Measurements from ENCODE around the gene NTN1. TPM values are rescaled to one million over a fixed set of nuclear protein-coding genes. Genes with fewer than 3 reads are reported as not detected.

Gene NTN1
- total and polyA plus RNA-seq, 2 of the 4 experiments (the other 2 are of a cell fraction) = under 0.01 to 0.07 TPM

GRCh38 chr17:9242497-9242881 is 221.2 kb downstream of the NTN1 start:
- no CpG with 5 or more reads among the region's 16 CpGs for WGBS, 2 experiments (ENCODE audit: extremely low coverage in 2 of 2, insufficient read length in 1 of 2)
- H4K5ac ChIP-seq (ENCODE audit: low read depth, low read length) = no peak overlapping the region
- H4K8ac ChIP-seq (ENCODE audit: low read depth in 2 of 2, low read length in 2 of 2) = no peak overlapping the region
- H4K91ac ChIP-seq (ENCODE audit: insufficient read depth, low read depth, low read length) = no peak overlapping the region
- no peak overlapping the region for H3K4me2 ChIP-seq (ENCODE audit: low read depth, low read length)
- no peak overlapping the region for H2BK5ac ChIP-seq (ENCODE audit: low read depth, low read length, poor library complexity, severe bottlenecking)
- H3K23ac ChIP-seq (ENCODE audit: low read depth, low read length) = no peak overlapping the region
- H2BK20ac ChIP-seq (ENCODE audit: low read depth, low read length) = no peak overlapping the region
- no peak overlapping the region for H3K9ac ChIP-seq (ENCODE audit: low read depth, low read length)
- H3K9me1 ChIP-seq (ENCODE audit: insufficient read depth, low read length) = peaks cover 12% of the 10 kb centered on the region
- DNase-seq (no peak), ATAC-seq (ENCODE audit: low read depth) (no peak)
- no peak overlapping the region for H2AFZ ChIP-seq (replicated peaks; ENCODE audit: low read length, poor library complexity)
- H4K20me1 ChIP-seq (ENCODE audit: insufficient read depth, low read length) = no peaks in the 10 kb centered on the region; the same call in 1 of the 2 replicates
- no peak overlapping the region; the same call in 1 of the 2 replicates for H3K18ac ChIP-seq (ENCODE audit: low read depth, low read length)
- TF ChIP-seq NFE2L2 (IDR thresholded peaks at IDR 0.05; ENCODE audit: low read depth, low read length) = no peak
- no peak for TF ChIP-seq MXI1 (IDR thresholded peaks at IDR 0.05; ENCODE audit: borderline replicate concordance, low read depth, low read length)
- H2AK9ac ChIP-seq (replicated peaks; ENCODE audit: low read depth, low read length, poor library complexity) = no peak overlapping the region
- ChIA-PET CTCF (no interaction called here), POLR2A (ENCODE audit: unreplicated experiment) (no interaction called here)
- no peak overlapping the region for H2BK15ac ChIP-seq (ENCODE audit: low read depth, low read length)
- BruUV-seq (replicated peaks) = no TSS peak
- H3K36me3 ChIP-seq (ENCODE audit: control insufficient read depth, insufficient read depth, low read length) = no peaks in the 10 kb centered on the region
- H3K14ac ChIP-seq (replicated peaks; ENCODE audit: low read depth, low read length) = no peak overlapping the region
- H3K9me3 ChIP-seq (ENCODE audit: control insufficient read depth, insufficient read depth, low read length) = no peaks in the 10 kb centered on the region
- H3K4me1 ChIP-seq (ENCODE audit: control insufficient read depth, insufficient read depth, low read length) = peaks cover 27% of the 10 kb centered on the region
- H2AK5ac ChIP-seq (ENCODE audit: low read depth, low read length) = no peak overlapping the region
- no peaks in the 10 kb centered on the region for H3K79me1 ChIP-seq (ENCODE audit: low read depth in 1 of 2, low read length in 2 of 2)
- no peak overlapping the region for H3K27ac ChIP-seq (ENCODE audit: insufficient read depth, low read length)
- no peak overlapping the region for H3K4ac ChIP-seq (ENCODE audit: low read depth, low read length)
- intact Hi-C loops (cut with micrococcal nuclease) (no loop called here), in situ Hi-C loops (cut with MboI; ENCODE audit: low sequenced_read_pairs) (no loop called here), dilution Hi-C loops (cut with HindIII; ENCODE audit: low sequenced_read_pairs, unreplicated experiment) (no loop called here)
- H3K56ac ChIP-seq (ENCODE audit: extremely low read depth, insufficient read depth, low read length) = no peak overlapping the region; the same call in 1 of the 2 replicates
- H3K4me3 ChIP-seq (ENCODE audit: insufficient read depth, low read depth, low read length) = no peak overlapping the region
- H2BK120ac ChIP-seq (ENCODE audit: low read depth, low read length) = no peak overlapping the region
- H3K27me3 ChIP-seq (ENCODE audit: control insufficient read depth, insufficient read depth, low read length) = no peaks in the 10 kb centered on the region
